ENCODE results near the gene OLAH. TPM values are rescaled to one million over a fixed set of nuclear protein-coding genes. Genes with fewer than 3 reads are reported as not detected.
"Not testable (repeated sequence)": the region's sequence is repeated elsewhere in the genome, so short reads cannot be mapped to it uniquely, and the experiment has no call there.

Gene OLAH
- total RNA-seq, 3 donors from 2014 or later (not counting 1 experiment from before 2014, with no cell fraction given), result not detected

GRCh38 chr10:15024017-15025004 is 19.4 kb upstream of the OLAH start:
- ATAC-seq; intact Hi-C loops (cut with micrococcal nuclease); H3K27me3 Mint-ChIP-seq (ENCODE audit: low read depth in 2 of 2); H3K27me3 ChIP-seq (ENCODE audit: control insufficient read depth, insufficient read depth, low read length); H3K36me3 ChIP-seq (ENCODE audit: control insufficient read depth, insufficient read depth, low read length); H3K27ac ChIP-seq (ENCODE audit: low read length); DNase-seq; H3K36me3 Mint-ChIP-seq; H3K4me1 ChIP-seq (ENCODE audit: control insufficient read depth, insufficient read depth, low read length); H3K9me3 Mint-ChIP-seq; H3K9me3 ChIP-seq (ENCODE audit: control insufficient read depth, insufficient read depth, low read length); H3K4me3 Mint-ChIP-seq; H3K4me1 Mint-ChIP-seq; H3K27ac Mint-ChIP-seq; H3K4me3 ChIP-seq (ENCODE audit: low read length): not testable (repeated sequence)
- WGBS (ENCODE audit: insufficient coverage), result 84% methylated on average over 14 of the region's 17 CpGs

DNA sequence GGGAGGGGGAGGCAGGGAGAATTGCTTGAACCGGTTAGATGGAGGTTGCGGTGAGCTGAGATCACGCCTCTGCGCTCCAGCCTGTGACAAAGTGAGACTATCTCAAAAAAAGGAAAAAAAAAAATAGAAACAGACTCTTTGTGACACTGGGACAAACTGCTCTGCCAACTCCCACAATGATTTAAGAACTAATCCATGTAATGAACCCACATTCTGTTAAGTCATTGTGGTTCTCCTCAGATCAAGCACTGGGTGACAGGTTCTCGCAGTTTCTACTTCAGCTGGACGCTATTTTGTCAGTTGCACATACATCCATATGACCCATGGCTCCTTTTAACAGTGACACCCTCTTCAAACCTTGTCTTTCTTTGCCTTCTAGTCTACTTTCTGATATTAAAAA is 18.7 kb upstream of the OLAH start:
- H3K9me3 ChIP-seq (ENCODE audit: control insufficient read depth, insufficient read depth, low read length); intact Hi-C loops (cut with micrococcal nuclease); H3K27me3 ChIP-seq (ENCODE audit: control insufficient read depth, insufficient read depth, low read length); H3K27me3 Mint-ChIP-seq (ENCODE audit: low read depth in 2 of 2); H3K9me3 Mint-ChIP-seq; H3K27ac Mint-ChIP-seq; H3K36me3 ChIP-seq (ENCODE audit: control insufficient read depth, insufficient read depth, low read length); H3K4me3 ChIP-seq (ENCODE audit: low read length); ATAC-seq; H3K4me3 Mint-ChIP-seq; H3K36me3 Mint-ChIP-seq; H3K27ac ChIP-seq (ENCODE audit: low read length); H3K4me1 ChIP-seq (ENCODE audit: control insufficient read depth, insufficient read depth, low read length); H3K4me1 Mint-ChIP-seq; DNase-seq: not testable (repeated sequence)
- WGBS (ENCODE audit: insufficient coverage), result 36% methylated on average over 2 of the region's 6 CpGs

GRCh38 chr10:15027741-15028140 is 16.0 kb upstream of the OLAH start:
- no peak for TF ChIP-seq CTCF (IDR thresholded peaks at IDR 0.05)
- no peak for DNase-seq
- Mint-ChIP-seq H3K4me3 (no peak overlapping the region), H3K9me3 (no peaks in the 10 kb centered on the region), H3K36me3 (no peaks in the 10 kb centered on the region), H3K27me3 (ENCODE audit: low read depth in 2 of 2) (no peaks in the 10 kb centered on the region), H3K27ac (no peak overlapping the region), H3K4me1 (peaks cover 0 to 6% of the 10 kb centered on the region in 2 donors)
- no peaks in the 10 kb centered on the region for H3K4me1 ChIP-seq (ENCODE audit: control insufficient read depth, insufficient read depth, low read length)
- no peak for ATAC-seq
- no peak overlapping the region for H3K4me3 ChIP-seq (ENCODE audit: low read length)
- 50% methylated on average over 2 of the region's 3 CpGs for WGBS (ENCODE audit: insufficient coverage)
- H3K9me3 ChIP-seq (ENCODE audit: control insufficient read depth, insufficient read depth, low read length), result no peaks in the 10 kb centered on the region
- no peaks in the 10 kb centered on the region for H3K27me3 ChIP-seq (ENCODE audit: control insufficient read depth, insufficient read depth, low read length)
- H3K36me3 ChIP-seq (ENCODE audit: control insufficient read depth, insufficient read depth, low read length), result no peaks in the 10 kb centered on the region
- H3K27ac ChIP-seq (ENCODE audit: low read length), result no peak overlapping the region
- intact Hi-C loops (cut with micrococcal nuclease), result no loop called here

- Histone ChIP-seq H3K36me3 (ENCODE audit: control insufficient read depth, insufficient read depth, low read length) (no peaks in the 10 kb centered on the region), H3K9me3 (ENCODE audit: control insufficient read depth, insufficient read depth, low read length) (no peaks in the 10 kb centered on the region), H3K27ac (ENCODE audit: low read length) (no peak overlapping the region), H3K27me3 (ENCODE audit: control insufficient read depth, insufficient read depth, low read length) (no peaks in the 10 kb centered on the region), H3K4me1 (ENCODE audit: control insufficient read depth, insufficient read depth, low read length) (peaks cover 5% of the 10 kb centered on the region), H3K4me3 (ENCODE audit: low read length) (no peak overlapping the region)
- Mint-ChIP-seq H3K9me3 (no peaks in the 10 kb centered on the region), H3K4me3 (peak overlapping the region; percentile 42), H3K36me3 (no peaks in the 10 kb centered on the region), H3K4me1 (peaks cover 8 to 9% of the 10 kb centered on the region in 2 donors), H3K27me3 (ENCODE audit: low read depth in 2 of 2) (peaks cover 0 to 9% of the 10 kb centered on the region in 2 donors), H3K27ac (peak overlapping the region in 1 of 2 donors; percentile 35)
- DNase-seq, result peak in 1 of 2 donors; percentile 5
- intact Hi-C loops (cut with micrococcal nuclease), result no loop called here
- WGBS (ENCODE audit: insufficient coverage), result 52% methylated on average over 18 of the region's 18 CpGs
- no peak for TF ChIP-seq CTCF (IDR thresholded peaks at IDR 0.05)
- ATAC-seq, result peak; percentile 41 to 61 (median 55)
Observed at GRCh38 chr10:15035385-15036301, 8.1 kb upstream of the OLAH start.

Data from natural killer cell (primary cell).